Stimulated activated CD8-positive, alpha-beta memory T cell treated with anti-CD3 and anti-CD28 coated beads, Interleukin-7, amount 100 ng/mL, for 1 hour (primary cell): Measurements from ENCODE around the gene SALL1.

Experiments
- DNase-seq, 2 donors: peaks; one replicate each; pipeline ENCODE4 v3.0.0-alpha.2; 2020; ENCODE audit warnings: low read depth in 2 of 2

SALL1 gene

GRCh38 chr16:51150888-51151320 is at the start of gene SALL1:
Gene SALL1, minus strand, starts transcription at chr16:51151270. Its CDS starts 29 bp downstream, at chr16:51151241.
- DNase-seq, result no peak

- no peak for DNase-seq
Observed at GRCh38 chr16:51200793-51201192, 49.7 kb upstream of the SALL1 start.

GRCh38 chr16:51197953-51198748 is 47.1 kb upstream of the SALL1 start:
- DNase-seq, result no peak

- no peak for DNase-seq
Observed at GRCh38 chr16:51193879-51194278, 42.8 kb upstream of the SALL1 start.

- DNase-seq, result no peak
Observed at GRCh38 chr16:51184702-51185433, 33.8 kb upstream of the SALL1 start.

GRCh38 chr16:51181503-51181811 is 30.4 kb upstream of the SALL1 start:
- DNase-seq, result no peak

- DNase-seq, result no peak
Observed at GRCh38 chr16:51180719-51181502, 29.8 kb upstream of the SALL1 start.

GRCh38 chr16:51175081-51175480 is 24.0 kb upstream of the SALL1 start:
- DNase-seq, result no peak

GRCh38 chr16:51172368-51172767 is 21.3 kb upstream of the SALL1 start:
- DNase-seq, result no peak

GRCh38 chr16:51168755-51169154 is 17.7 kb upstream of the SALL1 start:
- DNase-seq, result no peak

GRCh38 chr16:51167170-51167895 is 16.3 kb upstream of the SALL1 start:
- DNase-seq, result no peak

GRCh38 chr16:51166541-51166940 is 15.5 kb upstream of the SALL1 start:
- DNase-seq, result no peak

GRCh38 chr16:51166091-51166490 is 15.0 kb upstream of the SALL1 start:
- DNase-seq, result no peak

- no peak for DNase-seq
Observed at GRCh38 chr16:51165043-51165442, 14.0 kb upstream of the SALL1 start.

GRCh38 chr16:51164574-51164973 is 13.5 kb upstream of the SALL1 start:
- DNase-seq, result no peak

GRCh38 chr16:51163894-51164566 is 13.0 kb upstream of the SALL1 start:
- DNase-seq, result no peak

GRCh38 chr16:51163366-51163765 is 12.3 kb upstream of the SALL1 start:
- DNase-seq, result no peak

GRCh38 chr16:51161440-51162195 is 10.5 kb upstream of the SALL1 start:
- DNase-seq, result no peak

- DNase-seq, result no peak
Observed at GRCh38 chr16:51159865-51160264, 8.8 kb upstream of the SALL1 start.

- DNase-seq, result no peak
Observed at GRCh38 chr16:51159296-51159695, 8.2 kb upstream of the SALL1 start.

- DNase-seq, result no peak
Observed at GRCh38 chr16:51157698-51158097, 6.6 kb upstream of the SALL1 start.
